NCI-H1694 treated with DMSO at 0.1 percent for 48 hours (cell line): ENCODE data around the gene IL36B.

Experiments
- DNase-seq: peaks from one replicate; lab custom pipeline; 2025; lab: John Stamatoyannopoulos, UW

Gene IL36B

GRCh38 chr2:113053666-113054065, 999 bp upstream of the IL36B start:
- DNase-seq, result no peak

DNA sequence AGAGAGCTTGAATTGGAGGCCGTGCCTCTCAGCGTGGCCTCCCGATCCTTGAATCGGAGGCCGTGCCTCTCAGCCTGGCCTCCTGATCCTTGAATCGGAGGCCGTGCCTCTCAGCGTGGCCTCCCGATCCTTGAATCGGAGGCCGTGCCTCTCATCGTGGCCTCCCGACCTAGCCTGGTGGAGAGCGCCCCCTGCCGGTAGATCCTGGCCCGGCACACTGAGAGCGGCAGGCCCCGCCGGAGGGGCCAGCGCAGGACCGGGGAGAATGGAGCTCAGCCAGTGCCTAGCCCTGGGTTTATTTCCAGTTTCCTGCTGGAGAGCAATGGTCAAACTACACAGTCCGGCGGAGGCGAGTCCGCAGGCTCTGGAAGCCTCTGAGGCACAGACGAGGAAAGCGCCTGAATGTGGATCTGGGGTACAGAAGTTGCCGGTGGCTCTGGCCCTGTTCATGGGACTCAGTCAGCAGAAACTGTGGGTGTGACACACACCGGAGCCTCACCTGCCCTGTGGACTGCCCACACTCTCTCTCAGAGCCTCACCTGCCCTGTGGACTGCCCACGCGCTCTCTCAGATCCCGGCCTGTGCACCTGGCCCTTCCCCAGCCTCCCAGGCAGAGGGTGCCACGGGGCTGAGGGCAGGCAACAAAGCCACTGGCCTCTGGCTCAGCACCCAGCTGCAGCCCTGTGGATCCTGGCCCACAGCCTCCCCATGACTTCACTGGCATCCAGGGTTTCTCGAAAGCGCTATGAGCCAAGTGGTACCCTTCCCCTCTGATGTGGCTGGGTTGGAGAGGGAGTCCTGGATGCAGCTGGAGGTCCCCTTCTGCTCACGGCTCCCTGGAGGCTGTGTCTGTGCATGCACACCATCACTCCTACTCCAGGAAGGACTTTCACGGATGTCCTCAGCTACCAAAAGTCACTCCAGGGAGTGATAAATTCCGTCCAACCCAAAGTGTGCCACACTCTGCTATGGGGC, 1.5 kb downstream of the IL36B start:
- no peak for DNase-seq

DNA sequence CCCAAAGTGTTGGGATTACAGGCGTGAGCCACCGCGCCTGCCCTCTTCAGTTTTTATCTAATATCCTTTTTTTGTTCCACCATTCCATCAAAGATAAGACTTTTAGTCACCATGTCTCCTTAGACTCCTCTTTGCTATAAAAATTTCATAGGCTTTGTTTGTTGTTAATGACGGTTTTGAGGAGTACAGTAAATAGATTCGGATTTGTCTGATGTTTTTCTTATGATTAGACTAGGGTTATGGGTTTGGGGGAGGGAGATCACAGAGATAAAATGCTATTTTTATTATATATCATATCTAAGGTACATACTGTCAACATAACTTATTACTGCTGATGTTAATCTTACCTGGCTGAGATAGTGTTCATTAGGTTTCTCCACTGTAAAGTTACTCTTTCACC, 6.2 kb downstream of the IL36B start:
- DNase-seq, result no peak

- DNase-seq, result no peak
Observed at GRCh38 chr2:113041871-113042270, 10.8 kb downstream of the IL36B start.

DNA sequence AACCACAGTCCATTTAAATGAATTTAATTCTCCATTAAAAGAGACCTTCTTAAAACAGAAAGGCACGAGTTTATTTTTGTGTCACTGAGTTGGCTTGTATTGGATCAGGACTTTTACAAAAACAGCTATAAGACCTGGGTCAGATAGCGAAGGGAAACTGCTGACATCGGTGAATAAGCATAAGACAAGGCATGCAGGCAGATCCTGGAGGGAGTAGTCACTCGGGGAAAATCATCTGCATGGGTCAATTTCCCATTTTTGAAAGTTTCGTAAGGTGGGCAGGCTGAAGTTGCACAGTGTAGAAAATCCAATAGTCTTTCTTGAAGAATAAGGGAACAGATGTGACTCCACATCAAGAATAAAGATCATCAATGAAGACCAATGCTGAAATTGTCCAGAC, 12.9 kb downstream of the IL36B start:
- no peak for DNase-seq

DNA sequence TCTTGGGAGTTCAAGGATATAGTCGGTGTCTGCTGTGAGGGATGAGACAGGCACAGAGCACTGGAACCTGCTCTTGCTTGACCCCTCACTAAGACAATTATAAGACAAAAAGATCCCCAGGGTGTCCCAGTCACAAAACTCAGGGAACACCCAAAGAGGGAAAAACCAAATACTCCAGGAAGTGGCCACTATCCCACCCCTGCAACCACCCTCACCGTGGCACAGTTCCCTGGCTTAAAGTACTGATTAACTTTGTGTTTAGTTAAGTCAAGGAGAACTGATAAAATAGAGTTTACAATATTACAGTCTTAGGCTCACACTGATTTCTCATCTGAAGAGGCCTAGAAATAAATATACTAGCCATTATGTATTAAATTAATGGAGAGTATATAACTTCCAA, 13.5 kb downstream of the IL36B start:
- DNase-seq, result no peak

DNA sequence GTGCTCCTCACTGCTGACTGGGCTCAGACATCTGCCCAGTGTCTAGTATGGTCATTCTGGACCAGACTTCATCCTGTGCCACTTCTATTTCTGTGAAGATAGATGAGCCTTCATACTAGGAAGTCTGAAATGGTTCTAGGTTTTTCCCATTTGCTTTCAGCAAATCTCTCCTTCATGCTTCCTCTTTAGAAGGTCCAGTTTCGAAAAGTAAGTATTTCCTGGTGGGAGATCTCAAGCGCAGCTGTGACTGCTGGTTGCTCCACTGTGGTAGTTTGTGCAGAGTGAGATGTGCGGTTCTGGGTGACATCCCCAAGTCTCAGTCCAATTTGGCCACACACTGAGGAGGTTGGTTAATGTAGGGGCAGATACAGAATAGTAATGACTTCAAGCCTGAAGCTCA, 14.4 kb downstream of the IL36B start:
- DNase-seq, result no peak

GRCh38 chr2:113036763-113037162, 15.9 kb downstream of the IL36B start:
- no peak for DNase-seq

- DNase-seq, result no peak
Observed at GRCh38 chr2:113034016-113034415, 18.7 kb downstream of the IL36B start.

GRCh38 chr2:113032737-113033136, 19.9 kb downstream of the IL36B start:
- no peak for DNase-seq

- DNase-seq, result no peak
Observed at GRCh38 chr2:113028112-113028511, 24.6 kb downstream of the IL36B start.

DNA sequence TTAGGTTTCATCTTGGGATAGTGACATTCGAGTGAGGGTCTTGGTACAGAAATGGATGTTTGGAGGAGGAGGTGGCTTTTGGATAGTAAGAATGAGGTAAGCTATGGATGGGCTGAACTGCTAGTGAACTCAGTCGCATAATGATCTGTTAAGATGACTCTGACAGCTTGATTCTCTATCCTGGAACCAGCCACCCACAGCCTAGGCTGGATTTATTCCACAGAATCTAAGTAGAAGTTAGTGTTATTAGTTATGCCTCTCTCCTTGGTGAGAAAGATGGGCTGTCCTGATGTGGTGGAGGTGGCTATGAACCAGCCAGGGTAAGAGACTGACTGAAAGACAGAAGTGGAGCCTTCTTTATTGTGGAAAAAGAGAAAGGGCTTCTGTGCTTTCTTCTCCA, 25.0 kb downstream of the IL36B start:
- no peak for DNase-seq

DNA sequence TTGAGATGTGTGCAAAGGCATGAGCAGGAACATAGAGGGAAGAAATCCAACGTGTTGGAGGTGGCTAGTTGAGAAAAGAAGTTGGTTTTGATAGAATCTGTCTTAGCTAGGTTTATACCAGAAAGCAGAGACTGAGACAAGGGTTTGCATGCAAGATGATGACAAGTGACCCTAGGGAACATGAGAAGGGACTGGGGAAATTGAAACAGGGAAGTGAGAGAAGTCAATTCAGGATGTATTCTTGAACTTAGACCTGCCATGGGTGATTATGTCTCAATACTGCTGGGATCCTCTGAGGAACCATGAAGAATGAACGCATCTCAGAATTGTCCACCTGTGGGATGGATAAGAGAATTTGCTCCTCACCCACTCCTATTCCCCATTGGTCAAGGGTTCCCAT, 26.9 kb downstream of the IL36B start:
- no peak for DNase-seq

DNA sequence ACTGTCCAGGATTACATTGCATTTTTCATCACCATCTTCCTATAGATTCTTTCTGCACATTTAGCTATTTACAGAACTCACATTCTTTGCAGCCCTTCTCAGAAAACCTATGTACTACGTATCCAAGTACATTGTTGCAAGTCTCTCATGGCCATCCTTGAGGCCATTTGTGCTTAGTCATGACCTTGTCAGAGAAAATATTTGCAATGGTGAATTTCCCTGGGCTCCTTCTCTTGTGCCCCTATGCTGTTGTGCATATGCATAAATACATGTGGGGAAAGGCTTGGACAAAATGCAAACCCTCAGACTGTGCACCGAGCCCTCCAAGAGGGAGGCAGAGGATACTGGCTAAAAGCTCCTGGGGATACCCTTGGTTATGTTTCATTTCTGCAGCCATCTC, 27.9 kb downstream of the IL36B start:
- no peak for DNase-seq

- DNase-seq, result no peak
Observed at GRCh38 chr2:113021312-113021711, 31.4 kb downstream of the IL36B start.

- no peak for DNase-seq
Observed at GRCh38 chr2:113018509-113018908, 34.2 kb downstream of the IL36B start.

GRCh38 chr2:113015655-113016054, 37.0 kb downstream of the IL36B start:
- no peak for DNase-seq

- no peak for DNase-seq
Observed at GRCh38 chr2:113015042-113015441, 37.6 kb downstream of the IL36B start.

GRCh38 chr2:113014067-113014466, 38.6 kb downstream of the IL36B start:
- no peak for DNase-seq

DNA sequence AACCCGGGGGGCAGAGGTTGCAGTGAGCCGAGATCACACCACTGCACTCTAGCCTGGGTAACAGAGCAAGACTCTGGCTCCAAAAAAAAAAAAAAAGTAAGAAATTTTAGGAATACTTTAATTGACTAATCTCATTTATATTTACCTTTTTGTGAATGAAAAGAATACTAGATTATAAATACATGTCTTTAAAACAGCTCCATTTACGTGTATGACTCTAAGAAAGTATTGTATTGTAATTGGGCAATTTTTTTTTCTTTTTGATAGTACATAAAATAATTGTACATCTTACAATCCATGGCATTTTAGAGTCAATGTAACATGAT, 39.4 kb downstream of the IL36B start:
- no peak for DNase-seq

GRCh38 chr2:113012436-113013335, 40.0 kb downstream of the IL36B start:
- DNase-seq, result no peak

GRCh38 chr2:113011108-113011507, 41.6 kb downstream of the IL36B start:
- DNase-seq, result no peak

GRCh38 chr2:113010088-113010487, 42.6 kb downstream of the IL36B start:
- DNase-seq, result no peak
